GM13976 (cell line): ENCODE measurements around the gene SLC38A5.
"Not testable (repeated sequence)": the region's sequence is repeated elsewhere in the genome, so short reads cannot be mapped to it uniquely, and the experiment has no call there.

Experiments used
- DNase-seq: peaks from one replicate; pipeline ENCODE4 v3.0.0; 2012; ENCODE audit warnings: low spot score
- in situ Hi-C: fragments of 300-500 bp; cut with MboI; formaldehyde crosslinking; loops from one replicate; pipeline ENCODE4 v1.12.0; 2022; ENCODE audit warnings: low sequenced_read_pairs, mixed read lengths, inconsistent platforms; ENCODE audit not compliant: unreplicated experiment
- TF ChIP-seq, protein P1 (sequence below): IDR thresholded peaks from 2 replicates; pipeline ENCODE4 v1.5.1; 2012; ENCODE audit warnings: borderline replicate concordance, mild to moderate bottlenecking; ENCODE audit not compliant: insufficient read depth; ENCODE audit errors: extremely low read depth, missing control alignments, control extremely low read depth

The SLC38A5 gene

GRCh38 chrX:48470110-48470832, at the start of gene SLC38A5:
TSS of gene SLC38A5 (minus strand) at chrX:48470260. CDS start at chrX:48467924, 2,336 bp downstream.
- no peak for DNase-seq
- in situ Hi-C loops: loop anchor here (25.0 kb wide), 1 partner anchor 383 kb away; no protein-coding TSS in a partner anchor
- TF ChIP-seq, protein P1, sequence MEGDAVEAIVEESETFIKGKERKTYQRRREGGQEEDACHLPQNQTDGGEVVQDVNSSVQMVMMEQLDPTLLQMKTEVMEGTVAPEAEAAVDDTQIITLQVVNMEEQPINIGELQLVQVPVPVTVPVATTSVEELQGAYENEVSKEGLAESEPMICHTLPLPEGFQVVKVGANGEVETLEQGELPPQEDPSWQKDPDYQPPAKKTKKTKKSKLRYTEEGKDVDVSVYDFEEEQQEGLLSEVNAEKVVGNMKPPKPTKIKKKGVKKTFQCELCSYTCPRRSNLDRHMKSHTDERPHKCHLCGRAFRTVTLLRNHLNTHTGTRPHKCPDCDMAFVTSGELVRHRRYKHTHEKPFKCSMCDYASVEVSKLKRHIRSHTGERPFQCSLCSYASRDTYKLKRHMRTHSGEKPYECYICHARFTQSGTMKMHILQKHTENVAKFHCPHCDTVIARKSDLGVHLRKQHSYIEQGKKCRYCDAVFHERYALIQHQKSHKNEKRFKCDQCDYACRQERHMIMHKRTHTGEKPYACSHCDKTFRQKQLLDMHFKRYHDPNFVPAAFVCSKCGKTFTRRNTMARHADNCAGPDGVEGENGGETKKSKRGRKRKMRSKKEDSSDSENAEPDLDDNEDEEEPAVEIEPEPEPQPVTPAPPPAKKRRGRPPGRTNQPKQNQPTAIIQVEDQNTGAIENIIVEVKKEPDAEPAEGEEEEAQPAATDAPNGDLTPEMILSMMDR: no peak

DNA sequence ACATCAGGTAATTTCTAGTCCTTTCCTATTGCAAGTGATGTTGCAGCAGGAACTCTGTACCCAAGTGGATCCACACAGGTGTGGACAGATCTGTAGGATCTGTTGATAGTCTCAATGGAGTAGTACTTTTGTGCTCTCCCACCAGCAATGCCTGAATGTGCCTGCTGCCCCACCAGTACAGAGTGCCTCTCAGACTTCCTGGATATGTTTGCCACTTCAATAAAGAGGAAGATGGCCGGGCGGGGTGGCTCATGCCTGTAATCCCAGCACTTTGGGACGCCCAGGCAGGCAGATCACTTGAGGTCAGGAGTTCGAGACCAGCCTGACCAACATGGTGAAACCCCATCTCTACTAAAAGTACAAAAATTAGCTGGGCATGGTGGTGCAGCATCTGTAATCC, 49.4 kb upstream of the SLC38A5 start:
- in situ Hi-C loops: not testable (repeated sequence)

GRCh38 chrX:48516987-48517386, 46.9 kb upstream of the SLC38A5 start:
- no peak for DNase-seq
- in situ Hi-C loops: no loop called here
- TF ChIP-seq, protein P1: no peak

More for the DNA sequence above, 49.4 kb upstream of the SLC38A5 start:
- DNase-seq: not testable (repeated sequence)

GRCh38 chrX:48516285-48516684, 46.2 kb upstream of the SLC38A5 start:
- TF ChIP-seq, protein P1: no peak
- in situ Hi-C loops: no loop called here
- no peak for DNase-seq

DNA sequence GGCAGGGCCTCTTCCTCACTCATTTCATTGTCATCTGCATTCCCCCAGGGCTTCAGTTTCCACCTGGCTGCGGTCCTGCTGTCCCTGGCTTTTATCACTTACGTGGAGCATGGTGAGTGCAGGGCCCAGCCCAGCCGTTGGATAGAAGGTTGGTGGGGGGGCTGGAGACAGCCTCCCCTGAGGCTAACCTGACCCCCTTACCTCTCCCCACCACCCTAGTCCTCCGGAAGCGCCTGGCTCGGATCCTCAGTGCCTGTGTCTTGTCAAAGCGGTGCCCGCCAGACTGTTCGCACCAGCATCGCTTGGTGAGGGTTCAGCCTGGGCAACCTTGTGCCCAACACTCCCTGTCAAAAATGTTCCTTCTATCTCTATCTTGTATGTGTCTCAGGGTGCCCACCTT, 45.8 kb upstream of the SLC38A5 start:
- in situ Hi-C loops: no loop called here
- TF ChIP-seq, protein P1: no peak
- DNase-seq: no peak

- no peak for DNase-seq
- TF ChIP-seq, protein P1: no peak
- in situ Hi-C loops: no loop called here
These were observed 44.9 kb upstream of the SLC38A5 start for GRCh38 chrX:48514868-48515460.

DNA sequence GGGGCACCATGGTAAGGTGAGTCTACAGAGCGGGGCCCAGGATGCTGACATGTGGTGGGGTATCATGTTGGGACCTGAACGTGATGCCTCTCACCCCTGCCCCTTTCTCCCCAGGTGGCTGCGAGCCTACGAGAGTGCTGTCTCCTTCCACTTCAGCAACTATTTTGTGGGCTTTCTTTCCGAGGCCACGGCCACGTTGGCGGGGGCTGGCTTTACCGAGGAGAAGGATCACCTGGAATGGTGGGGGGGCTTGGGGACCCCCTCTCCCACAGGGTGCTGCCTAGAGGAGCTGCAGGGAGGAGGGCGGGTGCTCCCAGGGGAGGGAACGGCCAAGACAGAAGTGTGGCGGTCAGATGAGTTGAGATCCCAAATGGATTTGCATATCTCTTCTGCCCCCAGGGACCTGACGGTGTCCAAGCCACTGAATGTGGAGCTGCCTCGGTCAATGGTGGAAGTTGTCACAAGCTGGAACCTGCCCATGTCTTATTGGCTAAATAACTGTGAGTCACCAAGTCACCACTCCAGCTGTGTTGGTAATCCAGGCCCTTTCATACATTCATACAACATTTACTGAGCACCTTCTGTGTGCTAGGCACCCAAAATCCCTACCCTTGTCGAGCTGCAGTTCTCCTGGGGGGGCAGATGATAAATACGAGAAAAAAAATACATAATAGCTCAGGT, 44.2 kb upstream of the SLC38A5 start:
- DNase-seq: no peak
- TF ChIP-seq, protein P1: no peak
- in situ Hi-C loops: no loop called here
